Measurements from ENCODE around the gene EPAS1.

The EPAS1 gene

DNA sequence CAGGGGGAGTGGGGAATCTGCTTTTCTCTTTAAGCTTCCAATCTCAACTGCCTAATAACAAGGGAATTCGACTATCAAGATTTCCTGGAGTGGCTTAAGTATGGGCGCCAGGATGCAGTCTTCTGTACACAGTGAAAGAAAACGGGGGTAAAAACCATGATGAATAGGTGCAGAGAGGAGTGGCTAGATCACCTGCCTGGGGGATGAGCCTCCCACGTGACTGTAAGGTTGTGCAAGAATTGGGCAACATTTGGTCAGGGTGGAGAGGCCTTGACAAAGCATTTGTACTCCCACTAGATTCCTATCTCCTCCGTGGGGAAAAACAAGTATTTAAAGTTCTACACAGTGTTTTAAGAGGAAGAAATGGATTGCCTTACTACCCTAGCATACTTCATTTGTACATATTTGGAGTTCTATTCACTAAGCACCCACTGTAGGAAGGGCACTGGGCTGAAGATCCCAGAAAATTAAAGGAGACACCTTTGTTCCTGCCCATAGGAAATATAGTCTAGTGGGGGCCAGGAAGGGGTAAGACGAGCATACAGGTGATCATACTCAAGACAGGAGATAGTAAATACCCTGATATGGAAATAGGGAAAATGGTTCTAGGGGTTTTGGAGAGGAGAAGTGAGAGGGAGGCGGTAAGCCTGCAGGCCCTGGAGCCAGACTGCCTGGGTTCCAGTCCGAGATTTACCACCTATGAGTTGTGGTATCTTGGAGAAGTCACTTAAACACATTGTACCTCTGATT is 29.2 kb downstream of the EPAS1 start:
- no peak for DNase-seq

DNA sequence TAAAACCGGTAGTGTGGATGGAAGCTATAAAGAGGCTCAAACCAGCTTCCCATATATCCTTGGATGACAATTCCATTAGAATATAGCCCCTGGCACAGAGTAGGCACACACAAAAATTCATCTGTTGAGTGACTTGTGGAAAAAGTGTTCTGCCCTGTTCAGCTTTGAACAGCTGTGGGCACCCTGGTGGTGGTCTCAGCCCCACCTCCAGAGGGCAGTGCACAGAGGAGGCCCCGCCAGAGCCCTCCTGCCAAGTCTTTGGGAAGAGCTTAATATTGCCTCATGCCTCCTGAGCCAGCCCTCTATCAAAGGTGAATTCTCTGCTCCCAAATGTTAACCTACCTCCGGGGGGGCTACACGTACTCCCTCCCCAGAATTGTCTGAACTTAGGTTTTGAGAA is 30.4 kb downstream of the EPAS1 start:
- no peak for DNase-seq

DNA sequence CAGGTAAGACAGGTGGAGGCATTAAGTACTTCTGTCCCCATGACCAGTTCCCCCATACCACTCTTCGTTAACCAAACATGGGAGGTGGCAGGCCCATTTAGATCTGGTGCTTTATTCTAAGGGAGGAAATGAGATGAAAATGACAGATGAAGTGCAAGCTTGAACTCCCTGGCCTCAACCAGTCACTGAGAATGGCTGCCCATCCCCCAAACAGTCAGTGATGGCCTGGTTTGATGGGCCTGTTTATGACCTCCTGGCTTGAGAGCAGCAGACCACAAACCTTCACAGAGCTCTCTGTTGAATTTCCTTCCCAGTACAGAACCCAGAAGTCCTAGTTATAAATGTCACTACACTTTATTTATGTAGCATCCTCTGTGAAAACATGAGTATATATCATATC is 31.1 kb downstream of the EPAS1 start:
- no peak for DNase-seq

DNA sequence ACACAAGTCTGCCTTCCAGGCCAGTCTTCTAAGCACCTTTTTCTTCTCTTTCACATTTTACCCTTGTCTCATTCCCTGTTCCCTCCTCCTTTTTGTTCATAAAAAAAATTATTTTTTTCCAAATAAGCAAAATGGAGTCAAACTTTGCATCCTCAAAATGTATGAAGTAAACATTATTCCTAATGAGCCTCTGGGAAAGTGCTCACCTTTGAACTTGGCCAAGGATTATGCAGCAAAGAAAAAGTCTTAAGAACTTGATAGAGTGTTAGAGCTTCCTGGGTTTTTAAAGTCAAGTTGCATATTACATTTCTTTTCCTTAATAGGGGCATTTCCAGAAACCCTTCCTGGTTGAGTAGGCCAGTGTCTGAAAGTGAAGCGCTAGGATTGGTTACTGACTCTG is 31.6 kb downstream of the EPAS1 start:
- no peak for DNase-seq

DNA sequence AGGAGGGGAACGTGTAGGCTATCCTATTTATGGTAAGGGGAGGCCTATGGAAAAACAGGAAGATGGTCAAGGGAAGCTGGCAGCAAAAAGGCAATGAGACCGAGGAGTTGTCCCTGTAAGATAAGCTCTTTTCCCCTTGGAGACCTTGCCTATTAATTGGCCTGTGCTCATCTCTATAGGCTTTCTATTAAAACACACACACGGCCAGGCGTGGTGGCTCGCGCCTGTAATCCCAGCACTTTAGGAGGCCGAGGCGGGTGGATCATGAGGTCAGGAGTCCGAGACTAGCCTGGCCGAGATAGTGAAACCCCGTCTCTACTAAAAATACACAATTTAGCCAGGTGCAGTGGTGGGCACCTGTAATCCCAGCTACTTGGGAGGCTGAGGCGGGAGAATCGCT is 32.1 kb downstream of the EPAS1 start:
- no peak for DNase-seq

DNA sequence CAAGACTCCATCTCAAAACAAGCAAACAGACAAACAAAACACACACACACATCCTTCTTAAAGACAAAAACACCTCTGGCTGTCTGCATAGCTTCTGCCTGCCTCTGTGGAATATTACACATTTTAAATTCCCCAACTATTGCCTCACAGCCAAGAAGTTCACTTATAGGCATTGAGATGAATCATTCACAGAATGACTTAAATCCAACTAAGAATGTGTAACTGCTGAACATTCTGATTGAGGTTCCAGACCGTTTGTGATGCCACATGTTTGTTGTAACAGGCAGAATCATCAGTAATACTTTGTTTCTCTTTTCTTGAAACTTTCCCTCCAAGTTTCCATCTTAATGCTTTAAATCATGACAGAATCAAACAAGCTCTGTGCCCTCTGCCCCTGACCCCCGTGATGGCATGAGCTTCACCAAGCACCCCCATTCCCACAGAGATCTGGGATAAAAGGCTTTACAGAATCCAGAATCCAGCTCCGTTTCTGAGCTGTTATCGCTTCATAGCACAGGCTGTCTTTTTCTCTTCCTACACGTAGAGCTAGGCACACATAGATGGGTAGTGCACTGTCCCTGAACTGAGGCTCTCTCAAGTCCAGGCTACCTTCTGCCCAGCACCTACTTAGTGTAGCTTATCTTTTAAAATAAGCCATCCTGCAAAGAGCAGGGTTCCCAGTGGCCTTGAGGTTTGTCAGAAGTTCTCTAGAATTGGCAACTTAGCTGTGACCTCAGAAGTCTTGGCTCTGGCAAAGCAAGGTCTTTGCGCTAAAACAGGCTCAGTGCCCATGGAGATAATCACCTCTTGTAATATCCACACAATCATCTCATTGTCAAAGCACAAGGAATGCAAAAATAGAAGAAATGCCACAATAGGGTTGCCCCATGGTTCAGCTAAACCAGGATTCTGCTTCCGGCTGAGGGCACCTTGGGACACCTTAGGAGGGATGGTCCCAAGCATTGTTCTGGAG is 32.9 kb downstream of the EPAS1 start:
- DNase-seq: no peak

DNA sequence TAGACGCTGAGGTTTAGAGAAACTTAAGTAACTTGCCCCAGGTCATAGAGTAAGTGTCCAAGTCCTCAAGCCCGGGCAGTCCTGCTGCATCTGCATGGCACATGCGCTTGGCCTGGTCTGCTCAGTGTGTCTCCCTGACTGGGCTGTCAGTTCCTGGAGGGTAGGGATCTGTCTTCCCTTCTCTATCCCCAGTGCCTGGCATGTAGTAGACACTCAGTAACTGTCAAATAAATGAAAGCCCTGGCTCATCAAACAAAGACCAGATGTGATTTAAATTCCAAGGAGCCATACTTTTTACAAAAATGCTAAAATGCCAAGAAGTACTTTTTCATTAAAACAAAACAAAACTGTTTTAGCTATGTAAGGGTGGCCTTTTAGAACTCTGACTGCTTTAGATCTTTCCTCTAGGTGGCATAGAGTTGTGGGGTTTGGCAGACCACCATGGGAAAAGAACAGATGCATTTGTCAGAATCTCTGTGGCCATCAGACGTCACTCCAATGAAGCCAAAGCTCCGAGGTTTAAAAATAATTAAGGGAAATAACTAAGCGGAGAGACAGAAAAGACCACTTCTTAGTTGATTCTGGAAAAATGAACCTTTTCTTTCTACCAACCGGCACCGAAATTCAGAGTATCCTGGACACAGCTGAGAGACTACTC is 34.0 kb downstream of the EPAS1 start:
- DNase-seq: no peak

DNA sequence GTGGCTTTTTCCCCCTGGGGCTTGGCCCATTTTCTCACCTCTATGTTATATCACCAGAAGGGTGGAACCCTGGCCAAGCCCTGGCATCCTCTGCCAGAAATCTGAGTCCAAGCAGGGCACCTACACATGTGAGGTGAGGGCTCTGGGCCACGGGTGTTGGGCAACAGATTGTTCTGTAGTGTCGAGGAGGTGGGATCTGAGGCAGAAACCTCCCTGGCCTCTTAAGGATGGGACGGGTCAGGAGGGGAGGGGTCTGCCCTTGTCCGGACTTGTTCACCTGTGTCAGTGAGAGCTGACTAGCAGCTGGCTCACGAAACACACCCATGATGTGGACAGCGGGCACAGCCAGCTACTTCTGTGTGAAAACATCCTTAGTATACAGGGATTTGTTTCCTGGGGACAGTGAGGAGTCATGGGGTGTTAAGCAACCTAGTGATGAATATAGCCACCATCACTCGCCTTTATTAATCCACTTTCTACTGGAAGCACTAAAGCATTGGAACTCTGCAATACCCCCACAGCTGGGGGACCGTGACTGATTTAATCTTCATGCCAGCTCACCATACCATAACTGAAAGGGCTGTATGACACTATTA is 35.6 kb downstream of the EPAS1 start:
- no peak for DNase-seq

DNA sequence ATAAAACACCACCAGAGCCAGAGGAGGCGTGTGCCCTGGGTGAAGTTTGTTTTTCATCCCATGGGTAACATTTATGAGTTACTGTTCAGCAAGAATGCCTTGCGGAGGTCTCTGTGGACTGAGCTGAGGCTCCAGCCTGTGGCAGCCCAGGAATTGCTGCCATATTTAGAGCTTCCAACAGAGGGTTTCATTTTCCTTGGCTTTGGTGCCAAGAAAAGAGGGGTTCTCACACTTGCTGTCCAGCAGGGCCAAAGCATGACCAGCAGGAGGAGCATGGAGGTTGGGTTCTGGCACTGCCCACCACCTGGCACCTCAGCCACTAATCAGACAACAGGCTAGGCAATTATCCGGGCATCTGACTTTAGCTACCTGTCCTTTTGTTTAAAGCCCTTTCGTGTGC is 36.7 kb downstream of the EPAS1 start:
- DNase-seq: no peak

DNA sequence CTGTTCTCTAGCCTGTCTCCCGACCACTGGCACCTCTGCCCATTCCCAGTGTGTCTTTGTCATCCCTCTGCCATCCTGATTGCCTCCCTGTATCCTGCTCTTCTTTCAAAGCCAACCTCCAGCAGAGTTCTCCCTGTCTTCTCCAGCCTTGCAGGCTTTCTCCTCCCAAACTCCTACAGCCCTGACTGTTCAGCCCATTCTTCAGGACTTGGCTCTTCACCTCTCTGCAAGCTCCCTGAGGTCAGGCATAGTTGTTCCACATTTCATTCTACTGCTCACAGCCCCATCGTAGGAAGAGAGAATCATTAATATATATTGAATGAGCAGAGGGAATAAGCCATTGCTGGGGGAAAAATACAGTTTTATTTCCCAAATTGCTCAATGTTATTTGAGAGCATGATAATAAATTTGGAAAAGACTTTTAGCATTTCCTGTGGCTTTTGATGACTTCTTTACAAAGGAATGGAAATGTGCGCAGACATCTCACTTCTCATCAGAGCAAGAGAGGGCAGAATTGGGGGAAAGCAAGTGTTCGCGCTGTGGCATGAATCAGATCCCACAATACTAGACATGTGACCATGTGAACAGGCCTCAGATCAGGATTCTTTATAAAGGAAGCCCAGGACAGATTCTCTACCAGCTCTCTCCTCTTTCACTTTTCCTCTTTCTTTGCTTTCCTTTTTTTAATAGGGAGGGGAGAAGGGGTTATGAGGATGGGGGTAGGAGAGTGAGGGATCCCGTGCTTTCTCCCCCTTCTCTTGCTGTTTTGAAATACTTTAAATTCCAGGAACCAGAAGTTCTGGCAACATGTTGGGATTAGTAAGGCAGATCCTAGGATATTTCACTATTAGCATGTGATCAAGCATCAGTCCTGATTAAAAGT is 37.4 kb downstream of the EPAS1 start:
- DNase-seq: no peak

DNA sequence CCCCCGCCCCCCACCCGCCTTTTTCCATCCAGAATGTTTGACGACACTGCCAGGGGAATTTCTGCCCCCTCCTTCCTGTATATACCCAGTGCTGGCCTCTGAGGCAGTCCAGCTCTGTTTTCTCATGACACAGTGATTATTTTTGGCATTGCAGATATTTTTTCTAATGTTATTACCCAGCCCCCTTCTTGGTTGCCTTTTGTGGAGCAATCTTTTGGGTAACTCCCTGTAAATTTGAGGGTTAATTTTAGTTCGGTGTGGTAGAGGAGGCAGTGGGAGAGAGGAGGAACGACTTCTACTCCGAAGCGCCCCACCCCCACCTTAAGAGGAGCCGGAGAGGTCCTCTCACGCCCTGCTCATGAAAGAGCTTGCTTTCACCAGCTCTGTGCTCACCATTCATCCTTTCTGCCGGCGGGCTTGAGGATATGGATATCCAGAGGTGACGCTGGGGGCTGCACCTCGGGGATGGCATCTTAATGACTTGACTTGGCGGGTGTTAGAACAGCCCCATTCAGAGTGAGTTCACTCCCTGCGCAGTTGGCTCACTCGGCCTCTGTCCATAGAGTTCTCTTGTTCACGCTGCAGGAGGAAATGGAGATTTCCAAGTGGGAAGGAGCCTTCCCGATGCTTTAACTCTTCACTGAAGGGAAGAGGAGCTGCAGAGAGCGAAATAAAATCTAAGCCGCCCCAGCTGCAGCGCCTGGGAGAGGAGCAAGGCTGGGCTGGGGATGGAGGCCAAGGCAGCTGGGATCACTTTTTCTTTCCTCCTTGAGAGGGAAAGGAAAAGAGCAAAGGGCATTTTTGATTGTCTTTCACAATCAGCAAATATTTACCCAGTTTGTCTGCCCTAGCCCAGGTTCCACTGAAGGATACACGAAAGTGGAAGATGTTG is 38.4 kb downstream of the EPAS1 start:
- DNase-seq: no peak

DNA sequence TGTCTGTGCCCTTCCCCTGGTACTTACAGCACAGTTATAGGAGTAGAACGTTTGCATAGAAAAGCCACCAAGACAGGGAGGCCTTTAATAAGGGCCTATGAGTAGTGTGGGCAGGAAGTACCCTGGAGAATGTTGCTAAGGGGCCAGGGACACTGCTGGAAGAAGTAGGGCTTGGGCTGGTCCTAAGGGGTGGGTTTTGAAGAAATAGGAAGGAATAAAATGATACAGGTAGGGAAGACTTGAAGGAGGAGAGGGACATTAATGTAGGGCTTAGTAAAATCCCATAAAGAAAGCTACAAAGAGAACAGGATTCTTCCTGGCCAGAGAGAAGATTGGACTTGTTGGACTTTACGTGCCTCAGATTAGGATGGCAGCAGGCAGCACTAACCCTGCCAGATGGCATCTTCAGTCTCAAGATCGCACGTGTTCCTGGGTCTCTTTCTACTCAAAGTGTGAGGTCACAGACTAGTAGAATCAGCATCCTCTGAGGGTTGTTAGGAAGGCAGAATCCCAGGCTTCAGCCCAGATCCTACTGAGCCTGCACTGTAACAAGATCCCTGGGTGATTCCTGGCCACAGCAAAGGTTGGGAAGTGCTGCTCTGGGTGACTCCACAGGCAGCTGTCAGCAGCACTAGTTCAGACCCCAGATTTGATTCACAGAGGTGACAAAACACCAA is 39.2 kb downstream of the EPAS1 start:
- no peak for DNase-seq

DNA sequence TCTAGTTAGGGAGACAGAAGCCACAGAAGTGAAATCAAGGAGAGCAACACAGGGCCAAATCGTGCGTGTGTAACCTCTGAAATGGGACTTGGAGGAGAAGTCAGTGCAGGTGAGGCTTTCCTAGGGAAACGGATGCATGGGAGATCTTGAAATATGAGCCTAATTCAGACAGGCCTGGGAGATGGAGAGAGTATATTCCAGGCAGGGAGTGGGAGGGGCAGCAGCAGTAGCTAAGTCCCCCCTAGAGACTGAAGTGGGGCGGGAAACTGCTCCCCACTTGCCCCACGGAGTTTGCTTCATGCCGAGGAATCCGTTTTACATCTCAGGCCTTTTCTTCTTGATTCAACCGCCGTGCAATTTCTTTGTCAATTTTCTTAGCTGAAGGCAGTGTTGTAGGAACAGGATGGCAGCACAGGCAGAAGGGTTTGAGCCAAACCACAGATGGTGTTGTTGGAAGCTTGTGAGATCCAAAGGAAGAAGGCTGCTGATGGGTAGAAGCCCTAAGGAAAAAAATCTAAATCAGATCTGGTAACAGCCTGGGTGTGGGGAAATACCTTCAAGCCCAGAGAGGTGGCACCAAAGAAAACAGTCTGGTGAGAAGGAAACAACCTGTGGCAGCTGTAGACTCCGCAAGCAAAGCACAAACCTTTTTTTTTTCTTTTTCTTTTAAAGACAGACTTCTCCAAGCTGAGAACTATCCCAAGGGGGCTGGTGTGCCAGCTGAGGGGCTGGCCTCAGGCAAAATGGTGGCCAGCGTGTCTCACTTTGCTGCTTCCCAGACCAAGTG is 40.2 kb downstream of the EPAS1 start:
- DNase-seq: no peak

DNA sequence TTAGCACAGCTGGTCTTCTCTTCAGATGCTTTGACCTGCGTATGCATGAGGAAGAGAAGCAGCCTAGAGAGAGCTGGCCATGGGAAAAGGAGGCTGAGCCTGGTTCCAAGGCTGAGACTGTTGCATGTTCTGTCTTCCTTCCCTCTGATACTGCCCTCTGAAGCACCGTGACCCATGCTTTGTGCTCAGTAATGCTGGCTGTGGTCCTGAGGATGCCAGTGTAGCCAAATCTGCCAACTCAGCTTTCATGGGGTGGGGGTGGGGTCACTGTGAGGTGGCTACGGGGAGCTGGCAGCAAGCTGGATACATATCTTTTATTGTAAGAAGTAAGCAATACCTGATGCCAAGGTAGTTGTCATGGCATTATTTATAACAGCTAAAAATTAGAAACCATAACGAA is 41.5 kb downstream of the EPAS1 start:
- DNase-seq: no peak

DNA sequence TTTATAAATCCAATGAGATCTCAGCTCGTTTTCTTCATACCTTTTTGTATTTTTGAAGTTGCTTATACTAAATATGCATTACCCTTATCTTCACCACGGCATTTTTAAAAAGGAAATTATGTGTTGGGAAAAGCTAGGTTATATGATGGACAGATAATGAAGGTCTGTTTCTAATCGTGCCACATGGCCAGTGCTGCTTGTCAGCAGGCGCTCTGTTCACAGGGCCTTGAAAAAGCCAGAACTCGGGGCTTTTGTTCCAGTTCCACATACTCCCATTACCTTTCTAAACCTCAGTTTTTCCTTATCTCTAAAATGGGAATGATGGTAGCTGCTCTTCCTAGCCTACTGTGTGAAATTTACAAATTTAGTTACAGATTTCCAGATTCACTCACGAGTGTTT is 42.0 kb downstream of the EPAS1 start:
- no peak for DNase-seq

DNA sequence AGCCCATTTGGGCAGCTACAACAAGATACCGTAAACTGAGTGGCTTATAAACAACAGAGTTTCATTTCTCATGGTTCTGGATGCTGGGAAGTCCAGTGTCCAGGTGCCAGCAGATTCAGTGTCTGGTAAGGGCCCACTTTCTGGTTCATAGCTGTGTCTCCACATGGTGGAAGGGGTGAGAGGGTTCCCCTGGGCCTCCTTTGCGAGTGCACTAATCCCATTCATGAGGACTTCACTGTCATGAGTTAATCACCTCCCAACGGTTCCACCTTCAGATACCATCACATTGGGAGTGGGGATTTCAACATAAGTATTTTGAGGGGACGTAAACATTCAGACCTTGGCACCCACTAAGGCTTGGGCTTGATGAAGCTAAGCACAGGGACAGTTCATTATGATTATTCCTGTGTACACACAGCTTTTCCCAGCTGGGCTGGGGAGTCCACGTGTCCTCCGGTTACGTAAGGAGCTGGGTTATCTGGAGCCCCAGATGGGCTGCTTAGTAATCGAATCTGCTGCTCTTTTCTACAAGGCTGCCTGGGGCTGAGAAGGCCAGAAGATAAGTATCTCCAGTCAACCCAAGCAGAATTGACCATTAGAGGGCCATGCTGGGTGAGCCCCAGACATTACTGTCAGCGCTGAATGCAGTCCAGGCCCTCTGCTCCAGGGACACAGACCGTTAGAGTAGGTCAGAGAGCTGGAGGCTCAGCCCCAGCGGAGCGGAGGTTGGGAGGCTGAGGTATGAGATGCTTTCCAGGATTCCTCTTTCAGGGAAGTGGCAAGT is 42.7 kb downstream of the EPAS1 start:
- DNase-seq: no peak

DNA sequence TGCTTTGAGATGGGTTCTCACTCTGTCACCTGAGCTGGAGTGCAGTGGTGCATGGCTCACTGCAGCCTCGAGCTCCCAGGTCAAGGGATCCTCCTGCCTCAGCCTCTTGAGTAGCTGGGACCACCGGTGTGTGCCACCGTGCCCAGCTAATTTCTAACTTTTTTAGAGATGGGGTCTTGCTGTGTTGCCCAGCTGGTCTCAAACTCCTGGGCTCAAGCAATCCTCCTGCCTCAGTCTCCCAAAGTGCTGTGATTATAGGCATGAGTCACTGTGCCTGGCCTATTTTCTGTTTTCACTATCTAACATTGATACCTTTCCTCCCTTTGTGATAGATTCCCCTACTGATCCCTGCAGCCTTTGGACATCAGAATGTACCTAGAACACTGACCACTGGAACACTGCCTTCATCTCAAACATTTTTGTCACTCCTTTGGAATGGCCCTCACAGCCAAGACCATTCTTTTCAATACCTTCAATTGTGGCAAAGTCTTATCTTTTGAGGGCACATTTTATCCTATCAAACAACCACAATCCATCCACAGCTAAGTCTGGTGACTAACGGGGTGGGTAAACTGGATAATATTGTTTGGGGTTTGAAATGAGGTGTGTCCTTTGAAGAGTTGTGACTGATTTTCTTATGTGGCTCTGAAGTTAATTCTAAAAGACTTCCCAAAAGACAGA is 43.7 kb downstream of the EPAS1 start:
- DNase-seq: no peak

Data from NCI-H526 treated with DMSO at 0.1 percent for 48 hours (cell line).